ENCODE results near the gene CRYZL1.

GRCh38 chr21:33619726-33620125, 21.8 kb downstream of the CRYZL1 start:
- no peak for TF ChIP-seq CTCF (IDR thresholded peaks at IDR 0.05)
- no peak for TF ChIP-seq POLR2A (IDR thresholded peaks at IDR 0.05)

All from lower leg skin (tissue), 3 donors.